ENCODE data around the gene ABHD12B. TPM values are rescaled to one million over a fixed set of nuclear protein-coding genes. Genes with fewer than 3 reads are reported as not detected.

Gene ABHD12B
- total RNA-seq, 2 donors from 2014 or later, result not detected

DNA sequence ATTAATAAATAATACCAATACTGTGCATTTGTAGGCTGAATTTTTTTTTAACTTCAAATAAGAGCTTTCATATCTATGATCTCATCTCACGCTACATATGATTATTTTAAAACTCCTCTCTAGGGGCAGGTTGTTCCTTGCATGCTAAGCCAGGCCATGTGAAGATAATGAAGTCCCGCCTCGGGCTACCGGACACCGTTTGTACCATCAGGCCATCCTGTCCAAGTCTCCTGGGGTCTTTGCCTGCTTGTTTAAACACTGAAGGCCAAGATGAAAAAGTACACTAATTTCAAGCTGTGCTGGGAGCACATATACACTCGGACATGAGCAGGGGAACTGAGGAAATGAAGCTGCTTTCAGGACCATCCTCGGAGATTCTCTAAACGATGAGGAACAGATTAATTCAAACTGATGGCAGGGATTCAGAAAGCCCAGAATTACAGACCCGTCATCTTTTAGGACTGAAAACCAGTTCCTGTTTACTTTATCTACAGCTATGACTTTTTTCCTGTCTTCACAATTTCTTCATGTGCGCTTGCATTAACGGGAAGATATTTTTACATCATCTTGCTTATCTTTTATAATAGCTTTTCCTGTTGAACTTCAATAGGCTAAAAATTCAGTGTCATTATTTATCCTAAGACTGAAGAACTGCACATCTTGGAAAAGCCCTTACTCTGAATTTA lies 6.3 kb upstream of the ABHD12B start:
- intact Hi-C loops (cut with DNase I), result loop anchor here (10.0 kb wide), 1 partner anchor 251 kb away; no protein-coding TSS in a partner anchor
- Histone ChIP-seq H3K9me3 (no peaks in the 10 kb centered on the region), H3K27me3 (replicated peaks; ENCODE audit: insufficient read depth) (no peaks in the 10 kb centered on the region), H3K27ac (no peak overlapping the region), H3K36me3 (no peaks in the 10 kb centered on the region), H3K4me3 (no peak overlapping the region), H3K4me1 (replicated peaks) (no peaks in the 10 kb centered on the region)
- WGBS, result 54% methylated on average over 11 of the region's 11 CpGs
- no peak for DNase-seq (ENCODE audit: low spot score)
- TF ChIP-seq POLR2AphosphoS5 (IDR thresholded peaks at IDR 0.05) (no peak), POLR2A (IDR thresholded peaks at IDR 0.05) (no peak)
- TF ChIP-seq, protein P1, sequence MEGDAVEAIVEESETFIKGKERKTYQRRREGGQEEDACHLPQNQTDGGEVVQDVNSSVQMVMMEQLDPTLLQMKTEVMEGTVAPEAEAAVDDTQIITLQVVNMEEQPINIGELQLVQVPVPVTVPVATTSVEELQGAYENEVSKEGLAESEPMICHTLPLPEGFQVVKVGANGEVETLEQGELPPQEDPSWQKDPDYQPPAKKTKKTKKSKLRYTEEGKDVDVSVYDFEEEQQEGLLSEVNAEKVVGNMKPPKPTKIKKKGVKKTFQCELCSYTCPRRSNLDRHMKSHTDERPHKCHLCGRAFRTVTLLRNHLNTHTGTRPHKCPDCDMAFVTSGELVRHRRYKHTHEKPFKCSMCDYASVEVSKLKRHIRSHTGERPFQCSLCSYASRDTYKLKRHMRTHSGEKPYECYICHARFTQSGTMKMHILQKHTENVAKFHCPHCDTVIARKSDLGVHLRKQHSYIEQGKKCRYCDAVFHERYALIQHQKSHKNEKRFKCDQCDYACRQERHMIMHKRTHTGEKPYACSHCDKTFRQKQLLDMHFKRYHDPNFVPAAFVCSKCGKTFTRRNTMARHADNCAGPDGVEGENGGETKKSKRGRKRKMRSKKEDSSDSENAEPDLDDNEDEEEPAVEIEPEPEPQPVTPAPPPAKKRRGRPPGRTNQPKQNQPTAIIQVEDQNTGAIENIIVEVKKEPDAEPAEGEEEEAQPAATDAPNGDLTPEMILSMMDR (IDR thresholded peaks at IDR 0.05), result no peak

DNA sequence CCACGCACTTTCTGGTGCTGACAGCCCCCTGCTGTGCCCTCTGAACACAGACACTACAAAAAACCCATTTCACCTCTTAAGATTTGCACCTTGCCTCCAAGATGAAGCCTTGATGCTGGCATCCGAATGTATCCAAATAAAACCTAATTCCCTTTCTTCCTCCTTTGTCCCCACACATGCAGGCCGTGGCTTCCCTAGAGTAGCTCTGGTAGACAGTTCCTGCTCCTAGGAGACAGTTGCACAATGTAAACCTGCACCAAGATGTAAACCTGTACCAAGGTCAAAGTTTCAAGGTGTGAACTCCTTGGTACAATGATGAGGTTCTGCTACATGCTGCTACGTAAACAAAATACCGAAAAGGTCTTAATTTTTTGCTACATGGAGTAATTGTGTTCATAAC lies 625 bp upstream of the ABHD12B start:
- Histone ChIP-seq H3K4me3 (no peak overlapping the region), H3K36me3 (no peaks in the 10 kb centered on the region), H3K27me3 (replicated peaks; ENCODE audit: insufficient read depth) (no peaks in the 10 kb centered on the region), H3K9me3 (no peaks in the 10 kb centered on the region), H3K4me1 (replicated peaks) (no peaks in the 10 kb centered on the region), H3K27ac (no peak overlapping the region)
- intact Hi-C loops (cut with DNase I), result no loop called here
- DNase-seq (ENCODE audit: low spot score), result no peak
- 96% methylated on average over 5 of the region's 5 CpGs for WGBS
- TF ChIP-seq POLR2A (IDR thresholded peaks at IDR 0.05), result no peak
- TF ChIP-seq, protein P1 (IDR thresholded peaks at IDR 0.05), result no peak
- TF ChIP-seq POLR2AphosphoS5 (IDR thresholded peaks at IDR 0.05), result no peak

DNA sequence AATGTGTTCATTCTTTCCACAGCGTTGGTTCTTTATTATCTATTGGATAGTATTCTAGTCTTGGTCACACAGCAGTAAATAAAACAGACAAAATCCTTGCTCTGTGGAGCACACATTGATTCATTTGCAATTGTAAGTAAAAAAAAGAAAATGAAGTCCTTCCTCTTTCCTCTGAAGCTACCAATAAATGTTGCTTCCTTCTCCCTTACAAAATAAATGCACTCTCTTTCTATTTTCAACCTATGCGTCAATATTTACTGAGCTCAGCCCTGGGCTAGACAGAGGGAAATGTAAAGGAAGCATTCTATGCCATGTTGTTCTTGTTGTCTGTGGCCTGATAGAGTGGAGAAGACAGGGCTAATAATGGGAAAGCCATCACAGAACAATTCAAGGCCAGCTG lies 2.9 kb downstream of the ABHD12B start:
- TF ChIP-seq, protein P1 (IDR thresholded peaks at IDR 0.05), result no peak
- TF ChIP-seq POLR2AphosphoS5 (IDR thresholded peaks at IDR 0.05) (no peak), POLR2A (IDR thresholded peaks at IDR 0.05) (no peak)
- no peaks in the 10 kb centered on the region for H3K4me1 ChIP-seq (replicated peaks)
- DNase-seq (ENCODE audit: low spot score), result no peak
- no peaks in the 10 kb centered on the region for H3K9me3 ChIP-seq
- 45% methylated on average over 2 of the region's 2 CpGs for WGBS
- no peak overlapping the region for H3K27ac ChIP-seq
- H3K27me3 ChIP-seq (replicated peaks; ENCODE audit: insufficient read depth), result no peaks in the 10 kb centered on the region
- H3K36me3 ChIP-seq, result no peaks in the 10 kb centered on the region
- no peak overlapping the region for H3K4me3 ChIP-seq
- intact Hi-C loops (cut with DNase I), result no loop called here

DNA sequence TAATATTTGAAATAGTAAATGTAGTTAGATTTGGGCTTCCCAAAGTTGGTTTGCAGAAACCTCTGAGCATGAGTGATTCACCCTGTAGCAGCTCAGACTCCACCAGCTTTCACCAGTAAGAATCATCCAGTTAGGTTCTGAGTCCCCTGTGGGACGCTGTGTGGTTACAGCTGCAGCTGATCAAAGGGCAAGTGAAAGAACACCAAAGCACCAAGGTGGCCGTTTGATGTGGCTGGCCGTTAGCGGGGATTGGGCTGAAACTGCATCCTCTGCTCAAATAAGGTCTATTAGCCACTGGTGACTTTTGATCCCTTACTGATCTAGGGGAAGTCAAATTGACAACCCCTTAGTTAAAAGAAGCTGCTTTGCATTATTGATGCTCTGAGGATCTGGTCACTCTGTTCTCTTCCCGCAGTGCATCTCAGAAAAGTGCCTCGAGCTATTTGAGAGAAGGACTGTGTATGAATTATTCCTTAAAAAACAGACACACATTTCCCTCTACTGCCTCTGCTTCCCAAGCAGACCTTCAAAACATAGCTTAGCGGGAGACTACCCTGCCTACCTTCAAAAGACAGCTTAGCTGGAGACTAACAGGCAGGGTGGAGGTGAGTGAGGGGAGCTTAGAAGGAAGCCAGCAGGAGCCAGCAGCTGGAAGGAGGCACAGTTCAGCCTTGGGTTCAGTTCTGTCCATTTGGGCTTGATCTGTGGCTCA lies 3.7 kb downstream of the ABHD12B start:
- no peak for DNase-seq (ENCODE audit: low spot score)
- H3K36me3 ChIP-seq, result no peaks in the 10 kb centered on the region
- intact Hi-C loops (cut with DNase I), result no loop called here
- 65% methylated on average over 7 of the region's 7 CpGs for whole genome bisulfite sequencing
- TF ChIP-seq, protein P1 (IDR thresholded peaks at IDR 0.05), result no peak
- TF ChIP-seq POLR2AphosphoS5 (IDR thresholded peaks at IDR 0.05), result no peak
- no peak for TF ChIP-seq POLR2A (IDR thresholded peaks at IDR 0.05)
- no peak overlapping the region for H3K4me3 ChIP-seq
- H3K4me1 ChIP-seq (replicated peaks), result no peaks in the 10 kb centered on the region
- no peak overlapping the region for H3K27ac ChIP-seq
- H3K9me3 ChIP-seq, result no peaks in the 10 kb centered on the region
- H3K27me3 ChIP-seq (replicated peaks; ENCODE audit: insufficient read depth), result no peaks in the 10 kb centered on the region

Data from prostate gland (tissue), 2 donors.